ENCODE results near the gene IDH1.

DNA sequence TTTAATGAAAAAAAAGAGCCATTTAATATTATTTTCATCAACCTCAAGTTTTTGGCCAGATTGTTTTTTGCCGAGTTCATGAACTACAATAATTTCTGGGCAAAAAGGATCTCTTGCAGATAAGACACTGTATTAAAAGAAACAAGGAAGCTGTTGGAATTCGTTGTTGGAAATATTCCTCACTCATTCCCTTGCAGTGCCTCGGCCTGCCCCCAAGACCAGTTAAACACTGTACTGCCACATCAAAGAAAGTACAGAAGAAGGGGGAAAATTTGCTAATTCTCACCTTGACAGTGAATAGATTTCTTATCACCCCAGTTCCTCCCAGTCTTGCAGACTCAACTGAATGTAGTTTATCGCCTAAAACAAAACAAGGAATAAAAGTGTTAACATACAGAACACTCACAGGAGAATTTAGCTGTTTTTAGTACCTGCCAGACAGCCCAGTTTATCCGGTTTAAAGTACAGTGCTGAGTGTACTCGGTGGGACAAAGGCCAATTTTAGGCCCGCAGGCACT lies 1.2 kb downstream of the IDH1 start:
- no peak for TF ChIP-seq POLR2AphosphoS5 (IDR thresholded peaks at IDR 0.05; ENCODE audit: low read depth)
- TF ChIP-seq, protein P1, sequence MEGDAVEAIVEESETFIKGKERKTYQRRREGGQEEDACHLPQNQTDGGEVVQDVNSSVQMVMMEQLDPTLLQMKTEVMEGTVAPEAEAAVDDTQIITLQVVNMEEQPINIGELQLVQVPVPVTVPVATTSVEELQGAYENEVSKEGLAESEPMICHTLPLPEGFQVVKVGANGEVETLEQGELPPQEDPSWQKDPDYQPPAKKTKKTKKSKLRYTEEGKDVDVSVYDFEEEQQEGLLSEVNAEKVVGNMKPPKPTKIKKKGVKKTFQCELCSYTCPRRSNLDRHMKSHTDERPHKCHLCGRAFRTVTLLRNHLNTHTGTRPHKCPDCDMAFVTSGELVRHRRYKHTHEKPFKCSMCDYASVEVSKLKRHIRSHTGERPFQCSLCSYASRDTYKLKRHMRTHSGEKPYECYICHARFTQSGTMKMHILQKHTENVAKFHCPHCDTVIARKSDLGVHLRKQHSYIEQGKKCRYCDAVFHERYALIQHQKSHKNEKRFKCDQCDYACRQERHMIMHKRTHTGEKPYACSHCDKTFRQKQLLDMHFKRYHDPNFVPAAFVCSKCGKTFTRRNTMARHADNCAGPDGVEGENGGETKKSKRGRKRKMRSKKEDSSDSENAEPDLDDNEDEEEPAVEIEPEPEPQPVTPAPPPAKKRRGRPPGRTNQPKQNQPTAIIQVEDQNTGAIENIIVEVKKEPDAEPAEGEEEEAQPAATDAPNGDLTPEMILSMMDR (IDR thresholded peaks at IDR 0.05; ENCODE audit: insufficient read depth, low read length) = no peak

Measured in HL-60 (cell line).